Panc1 (cell line): ENCODE measurements around the gene ASAP2. TPM values are rescaled to one million over a fixed set of nuclear protein-coding genes. Genes with fewer than 3 reads are reported as not detected.

Experiments
- ATAC-seq: fragments of 200-7000 bp; cut with Tn5 transposase; 2 replicates; pipeline ENCODE4 v1.9.1; 2020; ENCODE audit warnings: mild to moderate bottlenecking, moderate library complexity
- BruUV-seq: library from RNA; stranded (reverse); fragments of 400-500 nt; replicated peaks from 2 replicates; lab custom pipeline; 2021; lab: Mats Ljungman, UMichigan
- CTCF ChIA-PET: fragments of 300-600 bp; sonication (Branson Sonifier 250); formaldehyde crosslinking; loops from one replicate; lab custom pipeline; 2022; ENCODE audit warnings: antibody characterized with exemption; lab: Charles Lee
- POLR2A ChIA-PET: fragments of 300-600 bp; sonication (Branson Sonifier 250); formaldehyde crosslinking; loops from one replicate; lab custom pipeline; 2022; ENCODE audit warnings: antibody characterized with exemption; lab: Charles Lee
- DNase-seq: peaks from one replicate; pipeline ENCODE4 v3.0.0-alpha.2; 2010; ENCODE audit warnings: low read depth, low spot score
- H3K27ac ChIP-seq: 2 replicates; pipeline ENCODE4 v1.5.1; 2011; ENCODE audit warnings: mild to moderate bottlenecking, low read length, inconsistent platforms
- H3K27me3 ChIP-seq: fragments of 200-500 bp; sonication (Bioruptor generic); 2 replicates; pipeline ENCODE4 v1.6.0; 2014; ENCODE audit warnings: low read length, inconsistent platforms; ENCODE audit not compliant: control insufficient read depth, insufficient read depth
- H3K36me3 ChIP-seq: fragments of 200-500 bp; sonication (Bioruptor generic); 2 replicates; pipeline ENCODE4 v1.5.1; 2014; ENCODE audit warnings: inconsistent platforms, mild to moderate bottlenecking, low read length, moderate library complexity; ENCODE audit not compliant: control insufficient read depth, insufficient read depth
- H3K4me1 ChIP-seq: 2 replicates; pipeline ENCODE4 v1.5.1; 2011; ENCODE audit warnings: inconsistent platforms, mild to moderate bottlenecking, low read length, moderate library complexity; ENCODE audit not compliant: control insufficient read depth, insufficient read depth
- H3K4me3 ChIP-seq, 2 experiments: 2 replicates each; pipeline ENCODE4 v1.5.1; 2011 to 2012; ENCODE audit warnings: low read depth in 2 of 2, low read length in 2 of 2, mild to moderate bottlenecking in 2 of 2, inconsistent platforms in 1 of 2, moderate library complexity in 1 of 2
- H3K9me3 ChIP-seq: fragments of 200-500 bp; sonication (Bioruptor generic); 2 replicates; pipeline ENCODE4 v1.5.1; 2014; ENCODE audit warnings: low read depth, mild to moderate bottlenecking, inconsistent platforms, low read length, moderate library complexity; ENCODE audit not compliant: control insufficient read depth, insufficient read depth
- CTCF ChIP-seq: fragments of 450-650 bp; IDR thresholded peaks from 2 replicates; pipeline ENCODE4 v1.5.1; 2017; ENCODE audit warnings: mild to moderate bottlenecking
- POLR2AphosphoS5 ChIP-seq: IDR thresholded peaks from 2 replicates; pipeline ENCODE4 v1.6.1; 2012; ENCODE audit warnings: mild to moderate bottlenecking, low read depth, low read length, moderate library complexity
- REST ChIP-seq, 2 experiments: IDR thresholded peaks; 2 replicates each; pipeline ENCODE4 v1.6.1; 2011 to 2012; ENCODE audit warnings: low read depth in 2 of 2, control low read depth in 1 of 2, low read length in 1 of 2, mild to moderate bottlenecking in 1 of 2, moderate library complexity in 1 of 2; ENCODE audit not compliant: insufficient read depth in 1 of 2
- SIN3A ChIP-seq: IDR thresholded peaks from 2 replicates; pipeline ENCODE4 v1.6.1; 2012; ENCODE audit warnings: low read depth, mild to moderate bottlenecking, low read length, moderate library complexity, borderline replicate concordance; ENCODE audit not compliant: insufficient read depth
- TCF7L2 ChIP-seq: IDR thresholded peaks from 2 replicates; pipeline ENCODE4 v1.6.1; 2011; ENCODE audit warnings: mild to moderate bottlenecking, low read depth, low read length, inconsistent platforms
- in situ Hi-C: cut with HindIII; loops from 2 replicates; pipeline ENCODE4 v1.10.0; 2016; ENCODE audit warnings: low sequenced_read_pairs, low pct_unique_long_range_greater_than_20kb
- intact Hi-C: fragments of 100-400 bp; cut with micrococcal nuclease; formaldehyde crosslinking; loops from one replicate; pipeline ENCODE4 v1.10.0; 2022; ENCODE audit not compliant: unreplicated experiment
- total RNA-seq: library from RNA; stranded (reverse); gene quantifications from one replicate; pipeline ENCODE4 v1.2.1, GENCODE V29; 2021; ENCODE audit not compliant: unreplicated experiment

Gene ASAP2
- total RNA-seq, 1 experiment from 2014 or later, result 107 TPM

GRCh38 chr2:9417725-9418124, 211.1 kb downstream of the ASAP2 start:
- DNase-seq (no peak), ATAC-seq (no peak)
- ChIA-PET POLR2A (no interaction called here), CTCF (no interaction called here)
- Histone ChIP-seq H3K4me3 (no peak overlapping the region), H3K27me3 (no peaks in the 10 kb centered on the region), H3K9me3 (no peaks in the 10 kb centered on the region), H3K4me1 (peaks cover 6% of the 10 kb centered on the region), H3K27ac (no peak overlapping the region), H3K36me3 (no peaks in the 10 kb centered on the region; the same call in 1 of the 2 replicates)
- no peak for TF ChIP-seq CTCF
- intact Hi-C loops, result no loop called here
- in situ Hi-C loops, result no loop called here
- no TSS peak for BruUV-seq

GRCh38 chr2:9418746-9419145, 212.1 kb downstream of the ASAP2 start:
- Histone ChIP-seq H3K9me3 (no peaks in the 10 kb centered on the region), H3K36me3 (peaks cover 3% of the 10 kb centered on the region; the same call in 1 of the 2 replicates), H3K4me1 (peaks cover 6% of the 10 kb centered on the region), H3K27me3 (no peaks in the 10 kb centered on the region), H3K27ac (no peak overlapping the region), H3K4me3 (no peak overlapping the region)
- intact Hi-C loops, result no loop called here
- TF ChIP-seq SIN3A, result no peak
- no peak for TF ChIP-seq REST (IDR thresholded peaks at IDR 0.05; ENCODE audit: insufficient read depth in 1 of 2, low read depth in 2 of 2, low read length in 1 of 2)
- TF ChIP-seq CTCF, result no peak
- TF ChIP-seq POLR2AphosphoS5, result no peak
- no peak for TF ChIP-seq TCF7L2
- DNase-seq (no peak), ATAC-seq (no peak)
- BruUV-seq, result no TSS peak
- ChIA-PET POLR2A (no interaction called here), CTCF (no interaction called here)
- in situ Hi-C loops, result no loop called here

GRCh38 chr2:9419541-9419940, 212.9 kb downstream of the ASAP2 start:
- Histone ChIP-seq H3K36me3 (peaks cover 8% of the 10 kb centered on the region; the same call in 1 of the 2 replicates), H3K4me3 (no peak overlapping the region), H3K27me3 (no peaks in the 10 kb centered on the region), H3K4me1 (peaks cover 10% of the 10 kb centered on the region), H3K27ac (no peak overlapping the region), H3K9me3 (no peaks in the 10 kb centered on the region)
- TF ChIP-seq REST (IDR thresholded peaks at IDR 0.05; ENCODE audit: insufficient read depth in 1 of 2, low read depth in 2 of 2, low read length in 1 of 2) (no peak), POLR2AphosphoS5 (no peak), SIN3A (no peak), TCF7L2 (no peak), CTCF (no peak)
- POLR2A ChIA-PET, result no interaction called here
- BruUV-seq, result no TSS peak
- no peak for DNase-seq
- in situ Hi-C loops, result no loop called here
- ATAC-seq, result no peak
- CTCF ChIA-PET, result no interaction called here
- intact Hi-C loops, result no loop called here
